ENCODE results near the gene NEDD8.

NEDD8 gene

GRCh38 chr14:24261256-24261968 lies 29.2 kb upstream of the NEDD8 start:
- DNase-seq (ENCODE audit: low read depth in 1 of 2, low spot score in 1 of 2), result no peak
- TF ChIP-seq JUND (IDR thresholded peaks at IDR 0.05; ENCODE audit: low read depth), result no peak
- in situ Hi-C loops (cut with HindIII; ENCODE audit: low pct_unique_long_range_greater_than_20kb, low sequenced_read_pairs), result no loop called here

DNA sequence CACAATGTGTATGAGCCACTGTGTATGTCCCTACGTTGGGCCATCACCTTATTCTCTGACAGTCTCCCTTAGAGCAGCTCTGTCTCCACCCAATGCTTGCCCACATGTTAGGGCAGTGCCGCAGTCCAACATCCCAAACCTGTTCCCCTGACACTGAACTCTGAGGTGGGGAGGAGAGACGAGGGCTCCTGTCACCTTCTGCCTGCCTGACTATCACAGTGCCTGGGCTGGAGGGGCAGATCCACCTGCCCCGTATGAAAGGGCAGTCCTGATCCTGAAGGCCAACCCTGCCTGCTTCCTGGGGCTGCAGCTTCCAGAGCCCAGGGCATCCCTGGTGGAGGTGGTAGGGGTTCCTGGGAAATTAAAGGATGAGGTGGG lies 28.6 kb upstream of the NEDD8 start:
- DNase-seq (ENCODE audit: low read depth in 1 of 2, low spot score in 1 of 2), result no peak
- TF ChIP-seq JUND (IDR thresholded peaks at IDR 0.05; ENCODE audit: low read depth), result no peak
- in situ Hi-C loops (cut with HindIII; ENCODE audit: low pct_unique_long_range_greater_than_20kb, low sequenced_read_pairs), result no loop called here

DNA sequence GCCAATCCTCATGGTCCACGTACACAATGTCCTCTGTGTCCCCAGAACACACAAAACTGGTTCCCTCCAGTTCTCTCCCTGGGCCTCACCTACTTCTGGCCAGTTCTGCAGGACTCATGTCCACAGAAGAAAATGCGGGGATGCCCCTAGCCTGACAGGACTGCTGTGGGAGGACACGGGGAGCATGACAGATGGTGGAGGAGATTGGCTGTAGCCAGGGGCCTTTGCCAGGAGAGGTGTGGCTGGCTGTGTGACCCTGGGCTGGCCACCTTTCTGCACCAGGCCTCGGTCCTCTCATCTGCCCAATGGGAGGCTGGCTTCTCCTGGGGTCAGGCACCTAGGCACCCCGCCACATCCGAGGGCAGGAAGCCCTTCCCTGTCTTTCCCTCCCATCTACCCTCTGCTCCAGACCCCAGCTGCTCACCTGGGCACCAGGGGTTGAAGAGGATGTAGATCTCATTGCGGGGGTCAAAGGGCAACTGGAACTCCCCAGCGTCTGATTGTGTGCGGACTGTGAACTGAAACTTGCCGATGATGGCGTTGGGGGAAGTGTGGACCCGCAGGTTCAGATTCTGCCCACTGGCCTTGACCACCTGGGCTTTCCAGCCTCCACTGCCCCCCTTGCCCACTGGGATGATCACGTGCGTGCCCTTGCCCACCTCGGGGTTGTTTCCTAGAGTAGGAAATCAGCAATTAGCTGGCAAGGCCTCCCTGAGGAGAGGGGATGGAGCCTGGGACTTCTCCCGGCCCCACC lies 28.0 kb upstream of the NEDD8 start:
- no peak for TF ChIP-seq JUND (IDR thresholded peaks at IDR 0.05; ENCODE audit: low read depth)
- DNase-seq (ENCODE audit: low read depth in 1 of 2, low spot score in 1 of 2), result peak in 1 of 2 experiments; percentile 12
- in situ Hi-C loops (cut with HindIII; ENCODE audit: low pct_unique_long_range_greater_than_20kb, low sequenced_read_pairs), result no loop called here

GRCh38 chr14:24259282-24260025 lies 27.3 kb upstream of the NEDD8 start:
- in situ Hi-C loops (cut with HindIII; ENCODE audit: low pct_unique_long_range_greater_than_20kb, low sequenced_read_pairs), result no loop called here
- TF ChIP-seq JUND (IDR thresholded peaks at IDR 0.05; ENCODE audit: low read depth), result no peak
- peak in 1 of 2 experiments; percentile 36 for DNase-seq (ENCODE audit: low read depth in 1 of 2, low spot score in 1 of 2)

- in situ Hi-C loops (cut with HindIII; ENCODE audit: low pct_unique_long_range_greater_than_20kb, low sequenced_read_pairs), result no loop called here
- no peak for DNase-seq (ENCODE audit: low read depth in 1 of 2, low spot score in 1 of 2)
- TF ChIP-seq JUND (IDR thresholded peaks at IDR 0.05; ENCODE audit: low read depth), result no peak
These were observed 26.5 kb upstream of the NEDD8 start for GRCh38 chr14:24258548-24259265.

GRCh38 chr14:24258119-24258518 lies 26.0 kb upstream of the NEDD8 start:
- no peak for TF ChIP-seq JUND (IDR thresholded peaks at IDR 0.05; ENCODE audit: low read depth)
- DNase-seq (ENCODE audit: low read depth in 1 of 2, low spot score in 1 of 2), result no peak
- in situ Hi-C loops (cut with HindIII; ENCODE audit: low pct_unique_long_range_greater_than_20kb, low sequenced_read_pairs), result no loop called here

DNA sequence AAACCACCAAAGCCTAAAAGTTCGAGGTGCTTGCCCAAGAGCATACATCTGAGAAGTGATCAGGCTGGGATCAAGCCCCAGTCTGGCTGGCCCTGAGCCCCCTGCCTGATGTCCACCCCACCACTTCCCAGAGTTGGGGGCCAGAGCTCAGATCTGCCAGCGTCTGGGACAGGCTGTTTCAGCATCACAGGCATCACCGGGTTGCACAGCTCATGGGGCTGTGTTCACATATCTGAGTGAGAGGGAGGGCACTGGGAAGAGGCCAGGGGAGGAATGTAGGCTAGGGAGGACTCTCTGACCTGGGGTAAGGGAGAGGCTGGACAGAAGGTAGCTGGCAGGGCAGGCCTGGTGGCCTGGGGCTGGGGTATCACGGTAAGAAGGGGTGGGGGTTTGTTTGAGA lies 24.8 kb upstream of the NEDD8 start:
- TF ChIP-seq JUND (IDR thresholded peaks at IDR 0.05; ENCODE audit: low read depth), result no peak
- no peak for DNase-seq (ENCODE audit: low read depth in 1 of 2, low spot score in 1 of 2)
- in situ Hi-C loops (cut with HindIII; ENCODE audit: low pct_unique_long_range_greater_than_20kb, low sequenced_read_pairs), result no loop called here

GRCh38 chr14:24255931-24256711 lies 24.0 kb upstream of the NEDD8 start:
- no peak for DNase-seq (ENCODE audit: low read depth in 1 of 2, low spot score in 1 of 2)
- in situ Hi-C loops (cut with HindIII; ENCODE audit: low pct_unique_long_range_greater_than_20kb, low sequenced_read_pairs), result no loop called here
- TF ChIP-seq JUND (IDR thresholded peaks at IDR 0.05; ENCODE audit: low read depth), result no peak

DNA sequence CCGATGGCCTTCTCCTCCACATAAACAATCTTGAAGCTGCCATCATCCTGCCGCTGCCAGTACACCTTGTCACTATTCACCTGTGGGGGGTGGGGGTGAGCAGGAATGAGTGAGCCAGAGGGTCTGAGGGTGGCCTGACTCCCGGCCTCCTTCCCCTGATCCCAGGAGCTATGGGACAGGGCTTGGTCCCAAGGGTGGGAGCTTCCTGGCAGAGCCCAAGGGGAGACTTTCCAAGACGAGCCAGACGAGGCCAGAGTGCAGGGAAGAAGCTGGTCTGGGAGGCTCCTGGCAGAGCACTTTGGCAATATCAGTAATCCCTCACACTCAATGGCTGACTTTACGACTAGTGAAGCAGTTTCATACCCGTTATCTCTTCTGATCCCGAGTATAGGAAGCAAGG lies 23.3 kb upstream of the NEDD8 start:
- no peak for TF ChIP-seq JUND (IDR thresholded peaks at IDR 0.05; ENCODE audit: low read depth)
- no peak for DNase-seq (ENCODE audit: low read depth in 1 of 2, low spot score in 1 of 2)
- in situ Hi-C loops (cut with HindIII; ENCODE audit: low pct_unique_long_range_greater_than_20kb, low sequenced_read_pairs), result no loop called here

- TF ChIP-seq JUND (IDR thresholded peaks at IDR 0.05; ENCODE audit: low read depth), result no peak
- in situ Hi-C loops (cut with HindIII; ENCODE audit: low pct_unique_long_range_greater_than_20kb, low sequenced_read_pairs), result no loop called here
- no peak for DNase-seq (ENCODE audit: low read depth in 1 of 2, low spot score in 1 of 2)
These were observed 22.6 kb upstream of the NEDD8 start for GRCh38 chr14:24254630-24255392.

DNA sequence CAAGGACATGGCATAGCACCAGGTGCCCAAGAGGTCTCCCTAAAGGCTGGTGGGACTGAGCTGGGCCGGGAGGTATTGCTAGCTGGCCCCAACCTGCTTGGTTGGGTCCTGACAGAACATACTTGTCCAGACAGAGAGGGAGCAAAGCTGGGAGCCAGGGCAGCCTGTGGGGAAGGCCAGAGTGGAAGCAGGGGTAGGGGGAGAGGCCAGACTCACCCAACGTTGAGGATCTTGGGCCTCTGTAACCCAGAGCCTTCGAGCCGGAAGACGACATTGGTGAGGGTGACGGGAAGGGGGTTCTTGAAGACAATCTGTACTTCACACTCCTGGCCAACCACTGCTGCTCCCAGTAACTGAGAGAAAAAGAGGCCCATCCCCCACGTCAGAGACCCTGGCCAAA lies 21.8 kb upstream of the NEDD8 start:
- TF ChIP-seq JUND (IDR thresholded peaks at IDR 0.05; ENCODE audit: low read depth), result no peak
- no peak for DNase-seq (ENCODE audit: low read depth in 1 of 2, low spot score in 1 of 2)
- in situ Hi-C loops (cut with HindIII; ENCODE audit: low pct_unique_long_range_greater_than_20kb, low sequenced_read_pairs), result no loop called here

Measured in T47D (cell line).